ENCODE data around the gene ADGRG1. TPM values are rescaled to one million over a fixed set of nuclear protein-coding genes. Genes with fewer than 3 reads are reported as not detected.

The ADGRG1 gene
- total RNA-seq, 1 donor from 2014 or later, result 116 TPM

GRCh38 chr16:57619606-57620334, 8.7 kb upstream of the ADGRG1 start:
- peaks cover 15% of the 10 kb centered on the region for H3K4me1 Mint-ChIP-seq (ENCODE audit: low read depth, unreplicated experiment)
- TF ChIP-seq CTCF (IDR thresholded peaks at IDR 0.05; ENCODE audit: partially characterized antibody, unreplicated experiment), result no peak
- H3K4me3 Mint-ChIP-seq (ENCODE audit: unreplicated experiment), result no peak overlapping the region
- no peak for DNase-seq
- no peak overlapping the region for H3K27ac Mint-ChIP-seq (ENCODE audit: unreplicated experiment)
- peaks cover 9% of the 10 kb centered on the region for H3K27me3 Mint-ChIP-seq (ENCODE audit: unreplicated experiment)
- H3K36me3 Mint-ChIP-seq (ENCODE audit: unreplicated experiment), result no peaks in the 10 kb centered on the region
- H3K9me3 Mint-ChIP-seq (ENCODE audit: unreplicated experiment), result peaks cover 1% of the 10 kb centered on the region

- Mint-ChIP-seq H3K27ac (ENCODE audit: unreplicated experiment) (no peak overlapping the region), H3K27me3 (ENCODE audit: unreplicated experiment) (peaks cover 6% of the 10 kb centered on the region), H3K9me3 (ENCODE audit: unreplicated experiment) (peaks cover 1% of the 10 kb centered on the region), H3K4me3 (ENCODE audit: unreplicated experiment) (no peak overlapping the region), H3K36me3 (ENCODE audit: unreplicated experiment) (no peaks in the 10 kb centered on the region), H3K4me1 (ENCODE audit: low read depth, unreplicated experiment) (peaks cover 21% of the 10 kb centered on the region)
- no peak for TF ChIP-seq CTCF (IDR thresholded peaks at IDR 0.05; ENCODE audit: partially characterized antibody, unreplicated experiment)
- DNase-seq, result peak; percentile 8
Measured at GRCh38 chr16:57620335-57621231, 7.8 kb upstream of the ADGRG1 start.

- no peak overlapping the region for H3K27ac Mint-ChIP-seq (ENCODE audit: unreplicated experiment)
- H3K4me1 Mint-ChIP-seq (ENCODE audit: low read depth, unreplicated experiment), result peaks cover 32% of the 10 kb centered on the region
- H3K36me3 Mint-ChIP-seq (ENCODE audit: unreplicated experiment), result no peaks in the 10 kb centered on the region
- DNase-seq, result peak; percentile 6
- peaks cover 5% of the 10 kb centered on the region for H3K9me3 Mint-ChIP-seq (ENCODE audit: unreplicated experiment)
- no peak for TF ChIP-seq CTCF (IDR thresholded peaks at IDR 0.05; ENCODE audit: partially characterized antibody, unreplicated experiment)
- no peak overlapping the region for H3K4me3 Mint-ChIP-seq (ENCODE audit: unreplicated experiment)
- H3K27me3 Mint-ChIP-seq (ENCODE audit: unreplicated experiment), result peaks cover 9% of the 10 kb centered on the region
Measured at GRCh38 chr16:57621521-57622271, 6.7 kb upstream of the ADGRG1 start.

- TF ChIP-seq CTCF (IDR thresholded peaks at IDR 0.05; ENCODE audit: partially characterized antibody, unreplicated experiment), result no peak
- H3K36me3 Mint-ChIP-seq (ENCODE audit: unreplicated experiment), result no peaks in the 10 kb centered on the region
- H3K27me3 Mint-ChIP-seq (ENCODE audit: unreplicated experiment), result peaks cover 16% of the 10 kb centered on the region
- peaks cover 40% of the 10 kb centered on the region for H3K4me1 Mint-ChIP-seq (ENCODE audit: low read depth, unreplicated experiment)
- peaks cover 11% of the 10 kb centered on the region for H3K9me3 Mint-ChIP-seq (ENCODE audit: unreplicated experiment)
- H3K4me3 Mint-ChIP-seq (ENCODE audit: unreplicated experiment), result no peak overlapping the region
- peak; percentile 11 for DNase-seq
- no peak overlapping the region for H3K27ac Mint-ChIP-seq (ENCODE audit: unreplicated experiment)
Measured at GRCh38 chr16:57622361-57623250, 5.8 kb upstream of the ADGRG1 start.

All from glutamatergic neuron (in vitro differentiated cells).